ENCODE measurements around the gene RNF150.

The RNF150 gene

DNA sequence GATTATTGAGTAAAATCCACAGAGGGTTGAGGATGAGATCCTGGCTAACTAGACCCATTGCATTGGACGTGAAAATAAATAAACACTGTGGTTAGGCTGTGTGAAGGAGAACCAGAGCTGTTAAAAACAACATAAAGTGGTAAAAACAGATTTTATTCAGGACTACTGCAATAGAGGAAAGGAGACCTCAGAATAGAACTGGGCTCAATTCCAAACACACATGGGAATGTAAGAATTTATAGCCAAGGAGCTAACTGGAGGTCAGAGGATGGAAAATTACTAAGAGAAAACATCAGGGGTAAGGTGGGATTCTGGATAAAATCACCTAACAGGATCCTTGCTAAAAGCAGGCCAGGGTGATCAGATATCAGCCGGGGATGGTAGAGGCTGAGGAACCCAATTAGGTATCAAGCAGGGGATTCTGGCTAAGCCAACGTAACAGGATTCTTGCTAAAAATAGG is 112.4 kb downstream of the RNF150 start:
- no peak overlapping the region for H3K27ac ChIP-seq (ENCODE audit: extremely low read depth, low read depth, low read length)
- ChIA-PET CTCF (no interaction called here), POLR2A (no interaction called here)
- peaks cover 13% of the 10 kb centered on the region; the same call in 1 of the 2 replicates for H3K4me1 ChIP-seq (ENCODE audit: control insufficient read depth, insufficient read depth, low read length)
- H3K4me3 ChIP-seq (ENCODE audit: low read depth, low read length), result no peak overlapping the region
- H3K36me3 ChIP-seq (ENCODE audit: control insufficient read depth in 2 of 2, insufficient read depth in 1 of 2, low read length in 2 of 2), result no peaks in the 10 kb centered on the region
- TF ChIP-seq, protein P1, sequence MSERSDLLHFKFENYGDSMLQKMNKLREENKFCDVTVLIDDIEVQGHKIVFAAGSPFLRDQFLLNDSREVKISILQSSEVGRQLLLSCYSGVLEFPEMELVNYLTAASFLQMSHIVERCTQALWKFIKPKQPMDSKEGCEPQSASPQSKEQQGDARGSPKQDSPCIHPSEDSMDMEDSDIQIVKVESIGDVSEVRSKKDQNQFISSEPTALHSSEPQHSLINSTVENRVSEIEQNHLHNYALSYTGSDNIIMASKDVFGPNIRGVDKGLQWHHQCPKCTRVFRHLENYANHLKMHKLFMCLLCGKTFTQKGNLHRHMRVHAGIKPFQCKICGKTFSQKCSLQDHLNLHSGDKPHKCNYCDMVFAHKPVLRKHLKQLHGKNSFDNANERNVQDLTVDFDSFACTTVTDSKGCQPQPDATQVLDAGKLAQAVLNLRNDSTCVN (tag by site-specific recombination; optimal IDR thresholded peaks at IDR 0.05), result no peak
- TF ChIP-seq, protein P2, sequence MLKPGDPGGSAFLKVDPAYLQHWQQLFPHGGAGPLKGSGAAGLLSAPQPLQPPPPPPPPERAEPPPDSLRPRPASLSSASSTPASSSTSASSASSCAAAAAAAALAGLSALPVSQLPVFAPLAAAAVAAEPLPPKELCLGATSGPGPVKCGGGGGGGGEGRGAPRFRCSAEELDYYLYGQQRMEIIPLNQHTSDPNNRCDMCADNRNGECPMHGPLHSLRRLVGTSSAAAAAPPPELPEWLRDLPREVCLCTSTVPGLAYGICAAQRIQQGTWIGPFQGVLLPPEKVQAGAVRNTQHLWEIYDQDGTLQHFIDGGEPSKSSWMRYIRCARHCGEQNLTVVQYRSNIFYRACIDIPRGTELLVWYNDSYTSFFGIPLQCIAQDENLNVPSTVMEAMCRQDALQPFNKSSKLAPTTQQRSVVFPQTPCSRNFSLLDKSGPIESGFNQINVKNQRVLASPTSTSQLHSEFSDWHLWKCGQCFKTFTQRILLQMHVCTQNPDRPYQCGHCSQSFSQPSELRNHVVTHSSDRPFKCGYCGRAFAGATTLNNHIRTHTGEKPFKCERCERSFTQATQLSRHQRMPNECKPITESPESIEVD (tag by site-specific recombination; IDR thresholded peaks at IDR 0.05), result peak; percentile 46
- H3K9me3 ChIP-seq (ENCODE audit: control insufficient read depth, insufficient read depth, low read depth, low read length), result no peaks in the 10 kb centered on the region

DNA sequence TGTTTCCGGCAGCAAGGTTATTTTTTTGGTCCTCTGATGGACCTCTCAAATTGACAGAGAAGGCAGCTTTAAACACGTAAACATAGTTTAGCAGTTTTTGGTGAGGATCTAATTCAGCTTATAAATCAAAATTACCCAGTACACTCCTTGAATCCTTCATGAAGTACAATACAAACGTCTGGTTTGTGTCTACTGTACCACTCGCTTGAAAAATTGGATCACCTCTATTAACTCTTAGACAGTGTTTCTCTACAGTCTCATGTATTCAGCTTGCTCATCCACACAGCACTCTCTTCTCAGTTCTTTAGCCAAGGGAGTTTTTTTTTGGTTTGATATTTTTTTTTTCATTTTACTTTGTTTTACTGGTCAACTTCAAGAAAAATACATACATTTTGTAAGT is 113.5 kb downstream of the RNF150 start:
- Histone ChIP-seq H3K27ac (ENCODE audit: extremely low read depth, low read depth, low read length) (no peak overlapping the region), H3K36me3 (ENCODE audit: control insufficient read depth in 2 of 2, insufficient read depth in 1 of 2, low read length in 2 of 2) (no peaks in the 10 kb centered on the region), H3K4me3 (ENCODE audit: low read depth, low read length) (no peak overlapping the region), H3K4me1 (ENCODE audit: control insufficient read depth, insufficient read depth, low read length) (peaks cover 13% of the 10 kb centered on the region; the same call in 1 of the 2 replicates), H3K9me3 (ENCODE audit: control insufficient read depth, insufficient read depth, low read depth, low read length) (no peaks in the 10 kb centered on the region)
- POLR2A ChIA-PET, result interaction anchor here (0.7 kb wide), 1 partner anchor 70 kb away, joined by 3 read pairs; no protein-coding TSS in a partner anchor
- CTCF ChIA-PET, result no interaction called here
- TF ChIP-seq ZNF416 (tag by site-specific recombination; IDR thresholded peaks at IDR 0.05) (no peak), ZNF768 (tag by site-specific recombination; IDR thresholded peaks at IDR 0.05) (no peak), ZBTB7A (tag by site-specific recombination; IDR thresholded peaks at IDR 0.05; ENCODE audit: low read depth) (no peak), ZNF521 (tag by site-specific recombination; IDR thresholded peaks at IDR 0.05) (no peak), ZNF324 (tag by site-specific recombination; IDR thresholded peaks at IDR 0.05) (no peak), ZFP3 (tag by site-specific recombination; IDR thresholded peaks at IDR 0.05; ENCODE audit: low read depth) (no peak), ZNF391 (tag by site-specific recombination; IDR thresholded peaks at IDR 0.05; ENCODE audit: borderline replicate concordance, low read depth) (no peak), ZFP41 (tag by site-specific recombination; IDR thresholded peaks at IDR 0.05; ENCODE audit: borderline replicate concordance) (no peak), KLF7 (tag by site-specific recombination; IDR thresholded peaks at IDR 0.05; ENCODE audit: borderline replicate concordance) (no peak), ZNF830 (tag by site-specific recombination; IDR thresholded peaks at IDR 0.05; ENCODE audit: low read depth) (no peak), ZNF114 (tag by site-specific recombination; IDR thresholded peaks at IDR 0.05) (no peak), ZNF558 (tag by site-specific recombination; IDR thresholded peaks at IDR 0.05) (no peak), ZNF37A (tag by site-specific recombination; IDR thresholded peaks at IDR 0.05) (no peak), ZNF132 (tag by site-specific recombination; IDR thresholded peaks at IDR 0.05; ENCODE audit: borderline replicate concordance) (no peak), ZNF514 (tag by site-specific recombination; IDR thresholded peaks at IDR 0.05) (no peak)
- TF ChIP-seq, protein P3, sequence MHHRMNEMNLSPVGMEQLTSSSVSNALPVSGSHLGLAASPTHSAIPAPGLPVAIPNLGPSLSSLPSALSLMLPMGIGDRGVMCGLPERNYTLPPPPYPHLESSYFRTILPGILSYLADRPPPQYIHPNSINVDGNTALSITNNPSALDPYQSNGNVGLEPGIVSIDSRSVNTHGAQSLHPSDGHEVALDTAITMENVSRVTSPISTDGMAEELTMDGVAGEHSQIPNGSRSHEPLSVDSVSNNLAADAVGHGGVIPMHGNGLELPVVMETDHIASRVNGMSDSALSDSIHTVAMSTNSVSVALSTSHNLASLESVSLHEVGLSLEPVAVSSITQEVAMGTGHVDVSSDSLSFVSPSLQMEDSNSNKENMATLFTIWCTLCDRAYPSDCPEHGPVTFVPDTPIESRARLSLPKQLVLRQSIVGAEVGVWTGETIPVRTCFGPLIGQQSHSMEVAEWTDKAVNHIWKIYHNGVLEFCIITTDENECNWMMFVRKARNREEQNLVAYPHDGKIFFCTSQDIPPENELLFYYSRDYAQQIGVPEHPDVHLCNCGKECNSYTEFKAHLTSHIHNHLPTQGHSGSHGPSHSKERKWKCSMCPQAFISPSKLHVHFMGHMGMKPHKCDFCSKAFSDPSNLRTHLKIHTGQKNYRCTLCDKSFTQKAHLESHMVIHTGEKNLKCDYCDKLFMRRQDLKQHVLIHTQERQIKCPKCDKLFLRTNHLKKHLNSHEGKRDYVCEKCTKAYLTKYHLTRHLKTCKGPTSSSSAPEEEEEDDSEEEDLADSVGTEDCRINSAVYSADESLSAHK (tag by site-specific recombination; IDR thresholded peaks at IDR 0.05), result no peak
- TF ChIP-seq, protein P4, sequence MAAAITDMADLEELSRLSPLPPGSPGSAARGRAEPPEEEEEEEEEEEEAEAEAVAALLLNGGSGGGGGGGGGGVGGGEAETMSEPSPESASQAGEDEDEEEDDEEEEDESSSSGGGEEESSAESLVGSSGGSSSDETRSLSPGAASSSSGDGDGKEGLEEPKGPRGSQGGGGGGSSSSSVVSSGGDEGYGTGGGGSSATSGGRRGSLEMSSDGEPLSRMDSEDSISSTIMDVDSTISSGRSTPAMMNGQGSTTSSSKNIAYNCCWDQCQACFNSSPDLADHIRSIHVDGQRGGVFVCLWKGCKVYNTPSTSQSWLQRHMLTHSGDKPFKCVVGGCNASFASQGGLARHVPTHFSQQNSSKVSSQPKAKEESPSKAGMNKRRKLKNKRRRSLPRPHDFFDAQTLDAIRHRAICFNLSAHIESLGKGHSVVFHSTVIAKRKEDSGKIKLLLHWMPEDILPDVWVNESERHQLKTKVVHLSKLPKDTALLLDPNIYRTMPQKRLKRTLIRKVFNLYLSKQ (tag by site-specific recombination; IDR thresholded peaks at IDR 0.05; ENCODE audit: borderline replicate concordance), result no peak
- TF ChIP-seq, protein P2 (tag by site-specific recombination; IDR thresholded peaks at IDR 0.05), result no peak
- TF ChIP-seq, protein P5, sequence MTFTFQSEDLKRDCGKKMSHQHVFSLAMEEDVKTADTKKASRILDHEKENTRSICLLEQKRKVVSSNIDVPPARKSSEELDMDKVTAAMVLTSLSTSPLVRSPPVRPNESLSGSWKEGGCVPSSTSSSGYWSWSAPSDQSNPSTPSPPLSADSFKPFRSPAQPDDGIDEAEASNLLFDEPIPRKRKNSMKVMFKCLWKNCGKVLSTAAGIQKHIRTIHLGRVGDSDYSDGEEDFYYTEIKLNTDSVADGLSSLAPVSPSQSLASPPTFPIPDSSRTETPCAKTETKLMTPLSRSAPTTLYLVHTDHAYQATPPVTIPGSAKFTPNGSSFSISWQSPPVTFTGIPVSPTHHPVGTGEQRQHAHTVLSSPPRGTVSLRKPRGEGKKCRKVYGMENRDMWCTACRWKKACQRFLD (tag by site-specific recombination; IDR thresholded peaks at IDR 0.05), result no peak
